GM21423 (cell line): ENCODE data around the gene ZNF469.

Source experiments
- ATAC-seq: cut with Tn5 transposase; IDR thresholded peaks from one replicate; pipeline ENCODE4 v1.9.1; 2021; ENCODE audit warnings: mild to moderate bottlenecking, moderate library complexity; ENCODE audit not compliant: unreplicated experiment

The ZNF469 gene

DNA sequence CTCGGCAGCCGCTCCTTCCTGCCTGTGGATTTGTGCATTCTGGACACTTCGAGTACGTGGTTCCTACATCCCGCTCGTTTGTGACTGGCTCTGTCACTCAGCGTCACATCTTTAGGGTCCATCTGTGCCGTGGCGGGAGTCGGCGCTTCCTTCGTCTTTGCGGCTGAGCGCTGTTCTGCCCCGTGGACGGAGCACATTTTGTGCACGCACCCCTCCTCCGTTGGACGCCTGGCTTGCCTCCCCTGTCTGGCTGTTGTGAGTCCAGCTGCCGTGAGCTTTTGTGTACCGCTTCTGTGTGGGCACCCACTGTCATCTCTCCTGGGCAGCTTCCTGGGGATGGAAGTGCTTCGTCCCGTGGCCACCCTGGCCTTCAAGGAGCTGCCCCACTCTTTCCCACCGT is 6.4 kb downstream of the ZNF469 start:
- ATAC-seq, result no peak

DNA sequence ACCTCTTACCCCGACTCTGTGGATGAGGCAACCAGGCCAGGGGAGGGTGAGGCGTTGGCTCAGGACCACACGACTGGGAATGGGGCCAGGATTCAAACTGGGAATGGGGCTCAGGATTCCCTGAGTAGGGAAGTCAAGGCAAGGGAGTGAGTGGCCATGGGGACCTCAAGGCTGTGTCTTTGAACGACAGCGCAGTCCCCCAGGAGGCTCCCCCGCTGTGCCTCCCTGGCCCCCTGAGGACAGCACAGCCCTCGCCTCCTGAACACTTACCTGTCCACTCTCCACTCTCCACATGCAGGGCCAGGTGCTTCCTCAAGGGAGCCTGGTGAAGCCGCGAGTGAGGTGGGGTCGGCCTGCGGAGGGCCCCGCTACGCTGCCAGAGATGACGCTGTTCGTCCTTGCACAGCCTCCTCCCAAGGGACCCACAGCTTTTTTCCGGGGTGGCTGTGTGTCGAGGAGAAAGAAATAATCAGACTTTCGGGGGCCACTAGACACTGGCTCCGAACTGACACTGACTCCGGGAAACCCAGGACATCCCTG is 6.9 kb downstream of the ZNF469 start:
- no peak for ATAC-seq

DNA sequence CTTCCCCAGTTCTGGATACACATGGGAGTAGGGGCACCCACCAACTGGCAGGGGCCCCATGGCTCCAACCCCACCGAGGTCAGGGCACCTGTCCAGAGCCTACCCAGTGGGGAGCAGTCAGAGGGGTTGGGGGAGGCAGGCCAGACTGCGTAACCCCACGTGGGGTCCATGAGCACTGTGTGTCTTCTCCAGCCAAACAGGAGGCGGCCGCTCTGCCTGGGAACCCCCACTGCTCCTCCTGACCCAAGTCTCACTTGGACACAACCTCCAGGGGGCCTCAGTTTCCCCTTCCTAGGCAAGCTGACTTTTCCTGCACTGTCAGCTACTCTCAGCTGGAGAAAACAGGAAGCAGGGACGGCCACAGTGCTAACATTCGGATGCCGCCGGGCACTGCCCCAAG is 7.5 kb downstream of the ZNF469 start:
- no peak for ATAC-seq

DNA sequence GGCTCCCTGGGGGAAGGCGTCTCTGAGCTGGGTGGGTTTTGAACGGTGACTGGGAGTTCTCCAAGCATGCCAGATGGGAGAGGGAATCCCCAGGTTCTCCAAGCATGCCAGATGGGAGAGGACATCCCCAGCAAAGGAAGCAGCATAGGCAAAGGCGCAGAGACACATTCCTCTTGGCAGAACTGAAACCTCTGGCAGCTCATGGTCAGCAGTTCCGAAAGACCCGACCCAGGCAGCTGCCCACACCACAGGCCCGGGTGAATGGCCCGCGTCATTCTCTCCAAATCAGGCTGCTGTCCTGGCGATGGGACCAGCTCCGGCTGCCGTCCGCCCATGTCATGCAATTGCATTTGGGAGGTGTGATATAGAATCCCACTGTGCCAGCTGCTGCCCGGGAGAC is 8.0 kb downstream of the ZNF469 start:
- no peak for ATAC-seq

DNA sequence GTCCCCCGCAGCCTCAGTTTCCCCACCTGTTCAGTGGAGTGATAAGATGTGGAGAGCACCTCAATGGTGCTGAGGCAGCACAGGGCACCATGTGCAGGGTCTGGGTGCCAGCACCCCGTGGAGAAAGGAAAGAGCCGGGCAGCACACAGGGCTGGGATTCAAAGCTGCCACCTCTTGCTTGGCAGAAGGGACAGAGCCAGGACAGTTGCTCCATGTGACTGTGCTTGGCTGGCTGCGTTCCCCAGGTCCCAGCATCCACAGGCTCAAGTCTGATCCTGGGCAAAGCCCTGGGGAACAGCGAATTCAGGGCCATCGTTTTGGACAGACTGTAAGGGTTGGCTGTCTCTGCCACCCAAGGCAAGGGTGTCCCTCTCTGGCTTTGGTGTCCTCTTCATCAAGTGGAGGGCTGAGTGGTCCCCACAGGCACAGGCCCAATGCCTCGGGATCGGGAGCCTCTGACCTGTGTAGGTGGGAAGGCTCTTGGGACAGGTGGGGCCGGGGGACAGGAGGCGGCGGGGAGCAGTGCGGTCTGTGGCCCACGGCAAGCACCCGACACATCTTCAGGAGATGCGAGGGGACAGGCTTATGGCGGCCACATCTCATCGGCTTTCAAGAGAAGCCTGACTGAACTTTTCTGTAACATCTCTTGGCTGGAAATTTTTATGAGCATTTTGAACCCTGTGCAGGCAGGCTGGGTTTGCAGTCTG is 8.5 kb downstream of the ZNF469 start:
- ATAC-seq, result no peak

DNA sequence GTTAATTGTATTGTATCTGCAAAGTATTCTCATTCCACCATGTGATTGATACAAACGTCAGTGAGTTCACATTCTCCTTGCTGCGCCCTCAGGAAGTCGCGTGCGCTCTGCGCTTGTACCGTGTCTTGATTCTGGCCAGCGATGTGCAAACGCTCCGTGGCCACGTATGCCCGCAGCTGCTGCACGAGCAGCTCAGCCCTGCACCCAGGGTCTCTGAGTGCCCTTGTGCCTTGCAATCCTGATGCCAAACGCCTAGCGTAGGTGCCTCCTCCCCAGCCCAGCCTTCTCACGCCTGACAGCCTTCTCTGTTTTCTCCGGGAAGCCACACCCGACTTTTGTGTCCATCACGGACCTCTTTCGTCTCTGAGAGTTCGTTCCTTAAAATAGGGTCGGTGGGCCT is 9.4 kb downstream of the ZNF469 start:
- ATAC-seq, result no peak

DNA sequence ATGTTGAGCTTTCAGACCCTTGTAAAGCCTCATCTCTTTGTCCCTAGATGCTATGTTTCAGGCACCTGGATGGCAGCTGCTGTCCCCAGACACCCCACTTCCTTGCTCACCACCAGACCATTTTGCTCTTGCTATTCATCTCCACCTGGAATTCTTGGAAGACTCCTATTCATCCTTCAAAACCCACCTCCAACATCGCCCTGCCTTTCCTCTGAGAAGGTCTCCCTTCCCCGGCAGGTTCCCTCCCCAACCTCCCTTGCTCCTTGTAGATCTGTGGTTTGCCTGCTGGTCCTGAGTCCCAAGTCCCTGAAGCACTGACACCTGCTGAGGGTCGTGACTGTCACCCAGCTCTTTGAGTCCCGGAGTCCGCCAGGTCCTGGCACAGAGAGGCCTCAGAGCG is 9.9 kb downstream of the ZNF469 start:
- ATAC-seq, result no peak

DNA sequence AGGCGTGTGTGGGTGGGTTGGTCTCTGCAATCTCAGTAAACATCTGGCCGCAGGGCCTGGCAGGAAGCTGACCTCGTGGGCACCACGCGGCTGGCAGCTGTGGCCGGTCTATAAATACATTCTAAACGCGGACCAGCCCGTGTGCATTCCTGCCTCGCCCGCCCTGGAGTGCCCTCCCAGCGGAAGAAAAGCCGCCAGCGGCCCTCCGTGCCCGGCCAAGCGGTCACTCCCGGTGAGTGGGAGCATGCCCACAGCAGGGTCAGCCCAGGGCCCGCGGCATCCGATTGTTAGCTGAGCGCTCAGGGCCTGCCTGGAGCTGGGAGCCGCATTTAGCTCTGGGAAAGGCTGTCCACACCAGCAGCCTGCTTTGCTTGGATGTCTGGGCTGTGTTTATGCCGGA is 10.3 kb downstream of the ZNF469 start:
- ATAC-seq, result no peak

DNA sequence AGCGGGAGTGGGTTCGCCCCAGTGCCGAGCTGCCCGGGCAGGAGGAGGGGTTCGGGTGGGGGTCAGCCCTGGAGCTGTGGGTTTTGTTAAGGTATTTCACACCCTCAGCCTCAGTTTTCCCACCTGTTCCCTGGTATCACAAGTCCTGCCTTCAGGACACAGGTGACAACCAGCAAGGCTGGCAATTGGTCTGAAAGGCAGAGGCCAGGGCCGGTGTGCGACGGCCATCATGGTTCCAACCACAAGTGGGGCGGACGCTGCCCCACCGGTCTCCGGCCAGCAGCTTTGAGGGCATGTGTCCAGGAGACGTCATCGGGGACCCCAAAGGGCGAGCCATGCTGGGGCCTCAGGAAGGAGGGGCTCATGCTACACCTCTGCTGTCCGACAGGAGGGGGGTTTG is 10.8 kb downstream of the ZNF469 start:
- ATAC-seq, result no peak

DNA sequence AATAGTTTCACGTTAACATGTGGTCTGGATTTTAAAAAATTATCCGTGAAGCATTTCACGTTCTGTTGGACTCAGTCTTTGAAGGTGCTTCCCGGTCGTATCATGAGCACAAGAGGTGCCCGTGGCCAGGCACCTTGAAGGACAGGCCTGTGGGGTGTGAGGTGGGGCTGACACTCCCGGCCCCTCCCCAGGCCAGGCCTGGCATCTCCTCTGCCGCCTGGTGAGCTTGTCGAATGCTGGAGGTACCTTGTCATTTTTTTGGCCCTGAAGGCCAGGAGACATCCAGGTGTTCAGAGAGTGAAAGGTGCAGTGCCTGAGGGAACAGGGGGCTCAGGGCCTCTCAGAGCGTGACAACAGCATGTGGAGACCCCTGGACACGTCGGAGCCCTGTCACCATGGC is 11.7 kb downstream of the ZNF469 start:
- ATAC-seq, result no peak

DNA sequence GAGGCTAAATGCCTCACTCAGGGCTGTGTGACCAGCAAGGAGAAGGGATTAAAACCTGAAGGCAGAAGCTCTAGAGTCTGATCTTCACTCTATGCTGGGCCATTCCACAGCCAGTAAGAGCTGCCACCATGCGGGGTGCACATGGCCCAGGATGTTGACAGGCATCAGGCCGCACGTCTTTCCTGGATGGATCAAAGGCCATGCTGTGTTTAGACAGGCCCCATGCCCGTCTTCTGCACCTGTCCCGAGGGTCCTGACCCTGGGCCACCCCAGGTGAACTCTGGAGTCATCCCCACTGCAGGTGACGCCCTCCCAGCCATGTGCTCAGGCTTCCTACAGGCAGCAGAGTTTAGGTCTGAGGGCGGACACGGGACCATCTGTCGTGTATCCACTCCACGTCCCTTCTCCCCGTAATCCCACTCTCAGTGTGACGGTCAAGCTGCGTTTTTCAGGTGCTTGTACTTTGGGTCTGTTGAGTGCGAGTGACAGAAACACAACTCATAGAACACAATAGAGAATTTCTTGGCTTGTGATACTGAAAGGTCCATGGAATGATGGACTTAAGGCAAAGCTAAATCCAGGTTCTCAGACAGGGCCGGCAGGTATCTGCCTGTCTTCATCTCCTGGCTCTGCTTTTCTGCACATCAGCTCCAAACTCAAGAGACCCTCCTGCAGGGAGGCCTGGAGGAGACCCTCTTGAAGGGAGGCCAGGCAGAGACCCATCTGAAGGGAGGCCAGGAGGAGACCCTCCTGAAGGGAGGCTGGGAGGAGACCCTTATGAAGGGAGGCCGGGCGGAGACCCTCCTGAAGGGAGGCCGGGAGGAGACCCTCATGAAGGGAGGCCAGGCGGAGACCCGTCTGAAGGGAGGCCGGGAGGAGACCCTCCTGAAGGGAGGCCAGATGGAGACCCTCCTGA is 13.2 kb downstream of the ZNF469 start:
- ATAC-seq, result no peak

DNA sequence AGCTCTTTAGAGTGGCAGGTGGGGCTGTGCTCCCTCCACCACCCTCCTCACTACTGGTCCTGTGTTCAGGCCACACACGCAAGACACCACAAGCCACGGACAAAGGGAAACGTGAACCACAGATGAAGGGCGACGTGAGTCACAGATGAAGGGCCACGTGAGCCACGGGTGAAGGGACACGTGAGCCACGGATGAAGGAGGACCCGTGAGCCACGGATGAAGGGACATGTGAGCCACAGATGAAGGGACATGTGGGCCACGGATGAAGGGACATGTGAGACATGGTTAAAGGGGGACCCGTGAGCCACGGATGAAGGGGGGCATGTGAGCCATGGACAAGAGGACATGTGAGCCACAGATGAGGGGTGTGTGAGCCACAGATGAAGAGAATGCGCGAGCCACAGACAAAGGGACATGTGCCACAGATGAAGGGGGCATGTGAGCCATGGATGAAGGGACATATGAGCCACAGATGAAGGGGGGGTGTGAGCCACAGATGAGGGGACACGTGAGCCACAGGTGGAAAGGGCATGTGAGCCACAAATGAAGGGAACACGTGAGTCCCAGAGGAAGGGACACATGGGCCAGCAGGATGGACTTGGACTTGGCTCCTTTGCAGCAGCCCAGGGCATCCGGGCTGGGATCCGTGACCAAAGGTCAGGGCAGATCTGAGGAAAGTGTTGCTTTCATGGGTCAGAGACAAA is 15.6 kb downstream of the ZNF469 start:
- no peak for ATAC-seq

DNA sequence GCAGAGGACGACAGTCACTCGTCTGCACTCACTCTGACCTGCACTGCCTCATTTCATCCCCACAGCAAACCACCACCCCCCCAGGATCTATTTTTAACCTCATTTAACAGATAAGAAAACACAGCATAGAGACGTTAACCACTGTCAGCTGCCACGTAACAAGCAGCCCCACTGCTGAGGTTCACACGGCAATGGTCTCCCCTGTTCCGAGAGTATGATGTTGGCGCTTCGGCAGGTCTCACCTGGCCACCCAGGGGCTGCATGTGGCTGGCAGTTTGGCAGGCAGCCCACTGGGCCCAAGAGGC is 16.1 kb downstream of the ZNF469 start:
- no peak for ATAC-seq

DNA sequence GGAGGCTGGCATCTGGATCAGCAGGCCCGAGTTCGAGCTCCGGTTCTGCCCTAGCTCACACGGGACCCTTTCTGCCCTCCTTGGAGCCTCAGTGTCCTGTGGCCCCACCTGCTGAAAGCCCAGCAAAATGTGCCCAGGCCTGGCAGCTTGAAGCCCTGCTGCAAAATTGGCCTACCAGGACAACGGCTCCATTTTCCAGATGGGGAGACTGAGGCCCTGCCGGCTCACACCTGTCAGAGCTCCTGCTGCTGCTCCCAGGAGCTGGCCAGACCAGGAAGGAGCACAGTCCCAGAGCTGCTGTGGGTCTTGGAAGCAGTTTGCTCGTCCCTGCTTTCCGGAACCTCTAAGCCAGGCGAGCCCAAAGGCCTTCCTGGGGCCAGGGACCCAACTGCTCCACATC is 17.4 kb downstream of the ZNF469 start:
- no peak for ATAC-seq

DNA sequence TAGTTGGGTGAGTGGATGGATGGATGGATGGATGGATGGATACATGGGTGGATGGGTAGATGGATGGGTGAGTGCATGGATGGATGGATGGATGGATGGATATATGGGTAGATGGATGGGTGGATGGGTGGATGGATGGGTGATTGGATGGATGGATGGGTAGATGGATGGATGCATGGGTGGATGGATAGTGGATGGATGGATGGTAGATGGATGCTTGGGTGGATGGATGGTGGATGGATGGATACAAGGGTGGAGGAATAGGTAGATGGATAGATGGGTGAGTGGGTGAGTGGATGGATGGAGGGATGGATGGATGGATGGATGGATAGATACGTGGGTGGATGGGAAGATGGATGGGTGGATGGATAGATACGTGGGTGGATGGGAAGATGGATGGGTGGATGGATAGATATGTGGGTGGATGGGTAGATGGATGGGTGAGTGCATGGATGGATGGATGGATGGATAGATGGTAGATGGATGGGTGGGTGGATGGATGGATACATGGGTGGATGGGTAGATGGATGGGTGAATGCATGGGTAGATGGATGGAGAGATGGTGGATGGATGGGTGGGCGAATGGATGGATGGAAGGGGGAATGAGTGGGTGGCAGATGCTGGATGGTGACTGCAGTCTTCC is 19.0 kb downstream of the ZNF469 start:
- ATAC-seq, result no peak

DNA sequence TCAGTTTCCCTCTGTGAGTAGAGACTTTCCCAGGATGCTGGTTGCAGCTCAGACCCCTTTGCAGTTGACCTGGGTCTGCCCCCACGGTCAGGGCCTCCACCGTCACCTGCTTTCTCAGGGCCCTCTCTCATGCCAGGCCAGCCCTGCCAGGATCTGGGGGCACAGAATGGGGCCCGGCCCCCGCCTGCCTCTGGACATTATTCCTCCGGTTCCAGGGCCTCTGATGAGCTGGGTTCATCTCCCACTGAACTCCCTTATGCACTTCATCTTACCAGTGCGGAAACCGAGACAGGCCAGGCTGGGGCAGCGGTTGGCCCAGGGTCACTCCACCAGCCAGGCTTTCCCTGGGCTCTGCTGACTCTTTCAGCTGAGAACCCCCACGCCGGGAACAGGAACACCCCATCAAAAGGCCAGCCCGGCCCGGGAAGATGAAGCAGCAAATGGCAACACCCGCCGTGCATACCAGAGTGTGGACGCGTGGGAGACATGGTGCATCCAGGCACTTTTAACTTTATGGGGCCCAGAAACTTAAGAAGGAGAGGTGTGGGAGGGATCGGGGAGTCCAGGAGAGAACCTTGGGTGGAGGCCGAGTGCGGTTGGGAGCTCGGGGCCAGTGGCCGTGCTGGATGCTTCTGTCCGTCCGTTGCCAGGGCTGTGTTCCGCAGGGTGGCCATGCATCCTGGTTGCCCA is 19.9 kb downstream of the ZNF469 start:
- no peak for ATAC-seq

DNA sequence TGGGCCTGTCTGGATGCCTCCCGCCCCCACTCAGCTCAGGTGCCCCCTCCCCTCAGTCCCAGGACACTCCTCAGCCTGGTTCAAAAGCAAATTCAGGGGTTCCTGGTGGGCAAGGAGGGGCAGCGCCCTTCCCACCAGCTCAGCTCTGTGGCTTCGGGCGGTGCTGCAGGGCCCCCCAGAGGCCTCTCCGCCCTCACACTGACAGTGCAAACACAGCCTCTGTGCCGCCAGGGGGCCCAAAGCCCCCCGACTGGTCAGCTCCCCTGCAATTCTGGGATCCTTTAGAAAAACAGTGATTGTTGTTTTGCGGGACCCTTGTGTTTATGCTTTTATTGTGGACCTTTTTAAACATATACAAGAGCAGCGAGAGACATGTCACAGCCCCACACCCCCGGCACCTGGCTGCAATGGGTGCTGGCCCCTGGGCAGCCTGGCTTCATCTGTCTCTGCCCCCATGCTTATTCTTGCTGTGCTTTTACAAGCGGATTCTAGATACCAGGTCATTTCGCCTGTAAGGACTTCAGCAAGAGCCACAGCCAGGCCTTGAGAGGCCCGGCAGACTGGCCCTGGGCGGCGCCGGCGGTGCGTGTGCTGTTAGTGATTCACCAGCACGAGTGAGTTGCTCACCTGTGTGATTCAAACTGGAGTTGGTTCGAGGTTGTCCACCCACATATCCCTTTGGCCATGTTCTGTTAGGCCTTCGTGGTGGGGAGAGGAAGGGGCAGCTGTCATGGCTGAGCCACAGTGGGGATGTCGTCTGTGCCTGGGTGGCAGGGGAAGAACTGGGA is 21.2 kb downstream of the ZNF469 start:
- no peak for ATAC-seq

DNA sequence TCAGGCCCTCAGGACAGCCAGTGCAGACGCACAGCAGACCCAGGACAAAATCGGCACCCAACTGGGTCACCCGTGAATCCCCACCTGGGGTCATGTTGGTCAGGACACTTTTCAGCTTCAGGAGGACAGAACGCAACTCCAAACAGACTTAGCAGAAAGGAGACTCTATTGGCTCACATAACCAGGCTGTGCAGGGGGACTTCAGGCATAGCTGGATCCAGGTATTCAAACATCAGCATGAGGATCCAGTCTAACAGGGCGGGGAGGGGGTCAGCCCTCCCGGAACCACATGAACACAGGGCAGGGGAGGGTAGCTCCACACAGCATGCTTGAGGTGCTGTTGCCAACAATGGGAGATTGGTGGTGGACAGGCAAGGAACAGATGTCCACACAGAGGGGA is 22.0 kb downstream of the ZNF469 start:
- ATAC-seq, result no peak

DNA sequence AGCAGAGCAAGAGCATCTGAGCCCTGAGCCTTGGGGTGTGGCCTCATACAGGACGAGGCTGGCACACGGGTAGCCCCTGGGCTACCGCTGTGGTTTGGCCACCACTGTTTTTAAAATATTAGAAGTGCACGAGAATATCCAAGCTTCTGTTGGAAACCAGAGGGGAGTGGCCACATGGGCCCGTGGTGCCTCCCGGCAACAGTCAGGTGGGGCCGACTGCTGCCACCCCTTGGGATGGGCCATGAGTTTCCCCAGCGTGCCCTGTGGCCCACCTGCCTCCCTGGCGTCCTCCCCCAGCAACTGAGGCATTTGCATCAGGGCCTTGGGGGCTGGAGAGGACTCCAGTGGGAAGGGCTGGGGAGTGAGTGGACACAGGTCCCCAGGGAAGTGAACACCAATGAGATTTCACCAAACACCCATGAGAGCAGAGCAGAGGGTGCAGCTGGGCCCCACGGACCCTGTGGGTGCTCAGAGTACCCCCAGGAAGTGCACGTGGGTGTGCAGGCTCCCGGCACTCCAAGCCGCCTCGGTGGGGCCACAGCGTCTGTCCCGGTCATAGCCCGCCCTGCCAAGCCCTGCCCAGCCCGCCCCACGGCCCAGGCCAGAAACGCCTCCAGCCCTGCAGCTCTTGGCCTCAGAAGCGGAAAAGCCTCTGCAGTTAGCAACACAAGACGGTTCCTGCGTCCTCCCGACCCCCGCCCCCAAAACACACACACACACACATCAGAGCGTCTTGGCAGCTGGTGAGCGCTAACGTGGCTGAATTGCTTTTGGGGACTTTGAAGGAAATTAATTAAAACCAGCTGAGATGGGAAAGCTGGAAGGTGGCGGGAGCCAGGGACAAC is 22.7 kb downstream of the ZNF469 start:
- ATAC-seq, result no peak
